Prostate gland (tissue), 2 donors: ENCODE data around the gene ANKRD37. TPM values are rescaled to one million over a fixed set of nuclear protein-coding genes. Genes with fewer than 3 reads are reported as not detected.

Experiments used
- DNase-seq: peaks from one replicate; pipeline ENCODE4 v3.0.0-alpha.2; 2019; ENCODE audit warnings: low spot score
- H3K27ac ChIP-seq, 2 donors: fragments of 200-600 bp; sonication (generic); 2 replicates each; pipeline ENCODE4 v1.5.1; 2017 to 2019
- H3K27me3 ChIP-seq: fragments of 200-600 bp; sonication (generic); replicated peaks from 2 replicates; pipeline ENCODE4 v1.5.1; 2019; ENCODE audit not compliant: insufficient read depth
- H3K36me3 ChIP-seq, 2 donors: fragments of 200-600 bp; sonication (generic); 1 replicate in 1 of 2; 2 replicates in 1 of 2; pipeline versions ENCODE4 v1.5.1 to v1.8.1; 2017 to 2019
- H3K4me1 ChIP-seq: fragments of 200-600 bp; sonication (generic); replicated peaks from 2 replicates; pipeline ENCODE4 v1.5.1; 2019
- H3K4me3 ChIP-seq, 2 donors: fragments of 200-600 bp; sonication (generic); 2 replicates each; pipeline ENCODE4 v1.5.1; 2017 to 2019
- H3K9me3 ChIP-seq: fragments of 200-600 bp; sonication (generic); 2 replicates; pipeline ENCODE4 v1.5.1; 2017
- CTCF ChIP-seq, 4 experiments: fragments of 200-600 bp in 2 of 4; fragments of 450-650 bp in 2 of 4; sonication (generic) in 2 of 4; IDR thresholded peaks; 1 replicate in 3 of 4; 2 replicates in 1 of 4; pipeline ENCODE4 v1.5.1; 2016 to 2019; ENCODE audit warnings: antibody characterized with exemption in 4 of 4, mild to moderate bottlenecking in 2 of 4, moderate library complexity in 2 of 4
- POLR2A ChIP-seq: fragments of 450-650 bp; IDR thresholded peaks from one replicate; pipeline ENCODE4 v1.6.1; 2016; ENCODE audit warnings: antibody characterized with exemption, mild to moderate bottlenecking
- POLR2AphosphoS5 ChIP-seq: sonication (generic); formaldehyde crosslinking; IDR thresholded peaks from one replicate; pipeline ENCODE4 v1.6.1; 2017; ENCODE audit warnings: antibody characterized with exemption
- WGBS: methylation state at CpG from one replicate; pipeline ENCODE4 v1.1.5; 2018; 5-methylcytosine and 5-hydroxymethylcytosine counted together
- intact Hi-C: fragments of 100-400 bp; cut with DNase I; formaldehyde crosslinking; loops from one replicate; pipeline ENCODE4 v1.14.2; 2022
- small RNA-seq, 2 donors: library from RNA; depleted of rRNA; stranded (forward); fragments of <200 nt; gene quantifications; one replicate each; pipeline ENCODE3, GENCODE V24; 2016
- total RNA-seq, 2 donors: library from RNA; depleted of rRNA; stranded (reverse); fragments of >200 nt; gene quantifications; one replicate each; pipeline ENCODE4 v1.1.0, GENCODE V29; 2016

The ANKRD37 gene
- total RNA-seq, 2 donors from 2014 or later = 17.7 to 19.0 TPM

- H3K27me3 ChIP-seq = no peaks in the 10 kb centered on the region
- TF ChIP-seq POLR2AphosphoS5 (no peak), POLR2A (no peak), CTCF (IDR thresholded peaks at IDR 0.05) (no peak)
- DNase-seq = no peak
- no peak overlapping the region for H3K27ac ChIP-seq
- H3K36me3 ChIP-seq = no peaks in the 10 kb centered on the region
- no peaks in the 10 kb centered on the region for H3K4me1 ChIP-seq
- H3K4me3 ChIP-seq = no peak overlapping the region
- H3K9me3 ChIP-seq = no peaks in the 10 kb centered on the region
- intact Hi-C loops = no loop called here
Measured at GRCh38 chr4:185435466-185435865, 38.8 kb downstream of the ANKRD37 start.

- H3K36me3 ChIP-seq = no peaks in the 10 kb centered on the region
- TF ChIP-seq CTCF (IDR thresholded peaks at IDR 0.05) = no peak
- no peak for TF ChIP-seq POLR2A
- TF ChIP-seq POLR2AphosphoS5 = no peak
- no peaks in the 10 kb centered on the region for H3K9me3 ChIP-seq
- no peaks in the 10 kb centered on the region for H3K4me1 ChIP-seq
- H3K27me3 ChIP-seq = no peaks in the 10 kb centered on the region
- intact Hi-C loops = no loop called here
- H3K27ac ChIP-seq = no peak overlapping the region
- DNase-seq = no peak
- no peak overlapping the region for H3K4me3 ChIP-seq
Measured at GRCh38 chr4:185437809-185438208, 41.2 kb downstream of the ANKRD37 start.

GRCh38 chr4:185441479-185441878 is 44.8 kb downstream of the ANKRD37 start:
- WGBS = 91% methylated on average over 2 of the region's 2 CpGs
- no peak for DNase-seq
- H3K4me3 ChIP-seq = no peak overlapping the region
- H3K9me3 ChIP-seq = no peaks in the 10 kb centered on the region
- intact Hi-C loops = no loop called here
- H3K36me3 ChIP-seq = no peaks in the 10 kb centered on the region
- no peak for TF ChIP-seq CTCF (IDR thresholded peaks at IDR 0.05)
- TF ChIP-seq POLR2A = no peak
- TF ChIP-seq POLR2AphosphoS5 = no peak
- no peak overlapping the region for H3K27ac ChIP-seq
- H3K4me1 ChIP-seq = no peaks in the 10 kb centered on the region
- H3K27me3 ChIP-seq = no peaks in the 10 kb centered on the region

DNA sequence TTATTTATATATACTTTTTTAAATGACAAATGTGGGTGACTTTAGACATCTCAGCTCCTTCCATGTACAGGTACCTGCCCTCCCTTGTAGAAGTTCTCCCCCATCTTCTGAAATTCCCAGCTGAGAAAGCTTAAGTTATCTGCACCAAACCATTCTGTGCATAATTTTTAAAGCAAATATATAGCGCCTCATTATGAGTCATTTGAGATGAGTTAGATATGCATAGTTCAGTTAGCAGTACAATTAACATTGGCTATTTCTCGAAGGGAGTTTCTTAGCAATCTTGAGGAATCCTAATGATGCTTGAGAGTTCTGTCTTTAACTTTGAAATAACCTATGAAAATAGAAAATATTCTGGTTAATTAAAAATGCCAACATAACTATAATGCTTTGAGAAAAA is 48.6 kb downstream of the ANKRD37 start:
- TF ChIP-seq POLR2A = no peak
- Histone ChIP-seq H3K4me3 (no peak overlapping the region), H3K9me3 (no peaks in the 10 kb centered on the region), H3K36me3 (no peaks in the 10 kb centered on the region), H3K27ac (no peak overlapping the region), H3K27me3 (no peaks in the 10 kb centered on the region), H3K4me1 (no peaks in the 10 kb centered on the region)
- 95% methylated on average over 2 of the region's 2 CpGs for WGBS
- DNase-seq = no peak
- intact Hi-C loops = no loop called here

Small RNA genes lying within 50 kb of the gene (small RNA-seq; reads per million reads assigned to genes)
- gene RF00019 = 0 reads per million in 2 donors

Other genes starting within 250 kb of the ANKRD37 start
- gene CFAP97, start 192.8 kb upstream of the ANKRD37 start, total RNA-seq = 10 to 100 TPM; 28.9 to 35.2 TPM
- gene SNX25, start 187.2 kb upstream of the ANKRD37 start, total RNA-seq = 10 to 100 TPM; 26.4 to 49.5 TPM
- gene LRP2BP, start 917 bp upstream of the ANKRD37 start, total RNA-seq = 1 to 10 TPM in 1 of 2 donors, under 1 TPM in 1; 0.32 to 1.4 TPM
- 10 to 100 TPM; 32.1 to 42.7 TPM for gene UFSP2, start 29.1 kb downstream of the ANKRD37 start, total RNA-seq
- 10 to 100 TPM in 1 of 2 donors, 1 to 10 TPM in 1; 2.8 to 10.3 TPM for gene CCDC110, start 74.9 kb downstream of the ANKRD37 start, total RNA-seq
- 100 to 1,000 TPM in 1 of 2 donors, 10 to 100 TPM in 1; 78.7 to 139 TPM for gene PDLIM3, start 138.7 kb downstream of the ANKRD37 start, total RNA-seq